ENCODE results near the gene ZBTB33. TPM values are rescaled to one million over a fixed set of nuclear protein-coding genes. Genes with fewer than 3 reads are reported as not detected.

ZBTB33 gene
- polyA plus RNA-seq, 6 donors from 2014 or later, result 12.0 to 24.1 (median 15.9) TPM

DNA sequence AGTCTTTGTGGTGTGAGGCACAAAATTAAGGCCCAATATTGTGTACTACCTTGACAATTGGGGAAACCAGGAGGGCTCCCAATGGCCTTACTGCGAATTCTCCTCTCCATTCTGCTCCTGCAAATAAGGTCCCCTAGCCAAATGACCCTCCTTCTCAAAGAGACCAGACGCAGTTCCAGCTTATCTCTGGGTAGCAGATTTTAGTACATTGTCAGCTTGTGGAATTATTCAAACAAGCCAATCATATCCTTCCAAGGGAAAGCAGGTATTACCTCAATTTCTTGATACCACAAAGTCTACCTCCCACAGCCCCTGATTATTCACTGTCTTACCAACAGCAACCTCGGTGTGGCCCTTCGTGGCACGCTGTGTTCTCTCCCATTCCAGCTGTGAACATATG is 7.8 kb upstream of the ZBTB33 start:
- no peak overlapping the region for H3K27ac Mint-ChIP-seq
- peaks cover 11 to 21% (median 17%) of the 10 kb centered on the region in 3 donors for H3K4me1 Mint-ChIP-seq
- H3K9me3 Mint-ChIP-seq, result peaks cover 0 to 2% (median 0%) of the 10 kb centered on the region in 7 donors
- peak overlapping the region in 1 of 8 donors; percentile 57 for H3K4me3 Mint-ChIP-seq
- peaks cover 0 to 12% of the 10 kb centered on the region in 2 donors for H3K36me3 Mint-ChIP-seq
- ATAC-seq (ENCODE audit: low read depth in 2 of 2) (no peak), DNase-seq (no peak)
- peaks cover 0 to 18% (median 0%) of the 10 kb centered on the region in 3 donors for H3K27me3 Mint-ChIP-seq

DNA sequence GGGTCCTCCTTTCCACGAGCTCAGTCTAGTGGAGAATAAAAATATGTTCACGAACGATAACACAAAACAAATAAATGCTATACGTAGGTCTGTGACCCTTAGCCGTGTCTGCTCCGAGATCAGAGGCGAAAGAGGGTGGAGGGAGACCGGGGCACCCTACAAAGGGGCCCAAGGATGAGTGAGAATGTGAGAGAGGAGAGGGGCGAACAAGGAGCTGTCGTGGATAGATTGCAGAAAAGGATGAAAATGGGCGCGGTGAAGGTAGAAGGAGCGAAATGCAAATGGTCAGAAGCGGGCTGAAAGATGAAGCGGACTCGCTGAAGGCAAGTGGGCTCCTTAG is 6.2 kb upstream of the ZBTB33 start:
- Mint-ChIP-seq H3K27ac (peak overlapping the region; percentile 44 to 96 (median 94)), H3K4me3 (peak overlapping the region; percentile 87 to 99 (median 95)), H3K36me3 (peaks cover 0 to under 1% of the 10 kb centered on the region in 2 donors), H3K9me3 (peaks cover 0 to 2% (median 0%) of the 10 kb centered on the region in 7 donors), H3K27me3 (peaks cover 0 to 11% (median 0%) of the 10 kb centered on the region in 3 donors), H3K4me1 (peaks cover 11 to 18% (median 17%) of the 10 kb centered on the region in 3 donors)
- no peak for ATAC-seq (ENCODE audit: low read depth in 2 of 2)
- no peak for DNase-seq

DNA sequence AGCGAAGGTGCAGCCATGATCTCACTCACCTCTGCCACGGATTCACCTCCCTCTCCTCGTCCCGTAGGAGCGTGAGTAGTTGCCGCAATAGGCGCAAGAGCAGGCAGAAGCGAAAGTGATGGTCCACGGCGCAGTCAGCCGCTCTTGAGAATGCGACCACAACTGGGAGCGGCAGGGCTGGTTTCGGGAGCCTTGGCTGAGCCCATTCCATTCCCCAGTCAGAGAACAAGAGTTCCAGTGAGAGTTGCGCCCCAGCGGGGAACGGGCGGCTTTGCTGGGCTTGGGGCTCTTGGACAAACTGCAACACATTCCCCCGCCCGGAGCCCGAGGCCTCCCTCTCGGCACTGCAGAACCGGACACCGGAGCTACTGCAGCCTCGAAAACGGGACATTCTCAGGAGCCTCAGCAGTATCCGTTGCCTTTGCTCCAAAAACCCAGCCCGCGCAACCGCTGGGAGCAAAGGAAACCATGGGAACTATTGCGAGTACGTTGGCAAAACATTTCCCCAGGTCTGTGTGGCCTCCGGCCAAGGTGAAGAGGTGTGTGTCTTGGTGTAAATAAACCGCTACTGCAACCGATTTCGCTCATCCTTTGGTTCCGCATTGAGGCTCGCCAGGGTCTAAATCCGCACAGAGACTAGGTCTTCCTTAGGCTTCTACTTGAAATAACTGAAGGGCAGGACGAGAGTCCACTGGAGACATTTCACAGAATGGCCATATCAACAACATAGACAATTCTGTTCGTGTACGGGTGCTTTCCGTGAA is 5.7 kb upstream of the ZBTB33 start:
- peak overlapping the region; percentile 21 to 96 (median 94) for H3K27ac Mint-ChIP-seq
- H3K4me1 Mint-ChIP-seq, result peaks cover 11 to 18% (median 17%) of the 10 kb centered on the region in 3 donors
- ATAC-seq (ENCODE audit: low read depth in 2 of 2) (peak; percentile 88 to 89), DNase-seq (peak; percentile 45)
- H3K36me3 Mint-ChIP-seq, result no peaks in the 10 kb centered on the region
- H3K27me3 Mint-ChIP-seq, result peaks cover 0 to 11% (median 0%) of the 10 kb centered on the region in 3 donors
- H3K9me3 Mint-ChIP-seq, result peaks cover 0 to 2% (median 0%) of the 10 kb centered on the region in 7 donors
- peak overlapping the region; percentile 87 to 99 (median 95) for H3K4me3 Mint-ChIP-seq

DNA sequence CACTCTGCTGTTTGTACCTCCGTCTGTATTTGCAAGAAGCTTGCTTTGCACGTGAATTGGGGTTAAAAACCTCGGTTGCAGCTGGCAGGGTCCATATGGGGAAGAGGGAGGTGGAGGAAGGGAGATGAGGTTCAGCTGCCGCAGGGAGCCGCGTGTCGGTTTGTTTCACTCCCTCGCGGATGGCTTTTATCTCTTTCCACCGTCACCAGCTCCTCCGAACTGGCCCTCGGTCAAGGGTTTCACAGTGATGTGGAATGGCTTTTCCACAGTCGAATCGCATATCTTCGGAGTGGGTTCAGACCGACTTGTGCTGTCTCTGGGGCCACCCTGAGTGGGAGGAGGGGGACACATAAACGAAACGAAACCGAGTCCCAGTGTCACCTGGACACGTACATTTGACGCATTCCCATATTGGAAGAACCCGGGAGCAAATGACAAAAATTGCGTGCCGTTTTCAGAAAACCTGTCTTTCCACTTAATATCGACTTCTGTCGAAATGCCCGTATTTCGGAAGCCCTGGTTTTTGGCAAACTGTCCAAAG is 929 bp downstream of the ZBTB33 start:
- H3K27ac Mint-ChIP-seq, result peak overlapping the region in 5 of 6 donors; percentile 59 to 97 (median 95)
- ATAC-seq (ENCODE audit: low read depth in 2 of 2) (peak; percentile 3 to 4), DNase-seq (peak; percentile 17)
- H3K4me3 Mint-ChIP-seq, result peak overlapping the region; percentile 88 to 98 (median 96)
- peaks cover 0 to 6% (median 0%) of the 10 kb centered on the region in 3 donors for H3K27me3 Mint-ChIP-seq
- H3K4me1 Mint-ChIP-seq, result peaks cover 7 to 11% (median 11%) of the 10 kb centered on the region in 3 donors
- peaks cover 5 to 15% of the 10 kb centered on the region in 2 donors for H3K36me3 Mint-ChIP-seq
- no peaks in the 10 kb centered on the region for H3K9me3 Mint-ChIP-seq

DNA sequence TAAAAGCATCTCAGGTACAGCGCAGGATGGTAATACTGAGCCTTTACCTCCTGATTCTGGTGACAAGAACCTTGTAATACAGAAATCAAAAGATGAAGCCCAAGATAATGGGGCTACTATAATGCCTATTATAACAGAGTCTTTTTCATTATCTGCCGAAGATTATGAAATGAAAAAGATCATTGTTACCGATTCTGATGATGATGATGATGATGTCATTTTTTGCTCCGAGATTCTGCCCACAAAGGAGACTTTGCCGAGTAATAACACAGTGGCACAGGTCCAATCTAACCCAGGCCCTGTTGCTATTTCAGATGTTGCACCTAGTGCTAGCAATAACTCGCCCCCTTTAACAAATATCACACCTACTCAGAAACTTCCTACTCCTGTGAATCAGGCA is 3.2 kb downstream of the ZBTB33 start:
- Mint-ChIP-seq H3K4me3 (peak overlapping the region in 1 of 8 donors; percentile 67), H3K4me1 (peaks cover 10 to 11% (median 11%) of the 10 kb centered on the region in 3 donors), H3K36me3 (peaks cover 10 to 15% of the 10 kb centered on the region in 2 donors)

DNA sequence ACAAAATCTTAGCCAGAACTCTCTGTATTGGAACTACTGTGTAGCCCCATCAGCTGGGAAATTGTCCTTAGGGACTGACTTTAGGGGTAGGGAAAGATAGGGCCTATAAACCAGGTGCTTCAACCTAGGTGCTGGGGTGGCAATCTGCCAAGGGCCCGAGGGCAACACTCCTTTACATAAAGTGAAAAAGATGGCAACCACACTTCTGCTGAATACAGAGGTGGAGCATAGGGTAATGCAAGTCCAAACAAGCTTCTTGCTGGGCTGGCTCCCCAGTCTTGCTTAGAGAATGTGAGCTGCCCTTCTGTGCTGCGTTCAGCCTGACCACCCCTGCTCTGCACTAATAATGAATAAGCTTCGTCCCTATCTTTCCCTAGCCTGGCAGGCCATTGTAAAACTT is 9.8 kb downstream of the ZBTB33 start:
- ATAC-seq (ENCODE audit: low read depth in 2 of 2), result no peak
- Mint-ChIP-seq H3K4me3 (no peak overlapping the region), H3K36me3 (peaks cover 0 to 6% of the 10 kb centered on the region in 2 donors), H3K9me3 (no peaks in the 10 kb centered on the region), H3K4me1 (peaks cover 8 to 24% (median 11%) of the 10 kb centered on the region in 3 donors), H3K27ac (no peak overlapping the region), H3K27me3 (no peaks in the 10 kb centered on the region)
- no peak for DNase-seq

More for the DNA sequence above, 3.2 kb downstream of the ZBTB33 start:
- Mint-ChIP-seq H3K27me3 (no peaks in the 10 kb centered on the region), H3K27ac (no peak overlapping the region), H3K9me3 (no peaks in the 10 kb centered on the region)
- ATAC-seq (ENCODE audit: low read depth in 2 of 2), result no peak
- DNase-seq, result no peak

DNA sequence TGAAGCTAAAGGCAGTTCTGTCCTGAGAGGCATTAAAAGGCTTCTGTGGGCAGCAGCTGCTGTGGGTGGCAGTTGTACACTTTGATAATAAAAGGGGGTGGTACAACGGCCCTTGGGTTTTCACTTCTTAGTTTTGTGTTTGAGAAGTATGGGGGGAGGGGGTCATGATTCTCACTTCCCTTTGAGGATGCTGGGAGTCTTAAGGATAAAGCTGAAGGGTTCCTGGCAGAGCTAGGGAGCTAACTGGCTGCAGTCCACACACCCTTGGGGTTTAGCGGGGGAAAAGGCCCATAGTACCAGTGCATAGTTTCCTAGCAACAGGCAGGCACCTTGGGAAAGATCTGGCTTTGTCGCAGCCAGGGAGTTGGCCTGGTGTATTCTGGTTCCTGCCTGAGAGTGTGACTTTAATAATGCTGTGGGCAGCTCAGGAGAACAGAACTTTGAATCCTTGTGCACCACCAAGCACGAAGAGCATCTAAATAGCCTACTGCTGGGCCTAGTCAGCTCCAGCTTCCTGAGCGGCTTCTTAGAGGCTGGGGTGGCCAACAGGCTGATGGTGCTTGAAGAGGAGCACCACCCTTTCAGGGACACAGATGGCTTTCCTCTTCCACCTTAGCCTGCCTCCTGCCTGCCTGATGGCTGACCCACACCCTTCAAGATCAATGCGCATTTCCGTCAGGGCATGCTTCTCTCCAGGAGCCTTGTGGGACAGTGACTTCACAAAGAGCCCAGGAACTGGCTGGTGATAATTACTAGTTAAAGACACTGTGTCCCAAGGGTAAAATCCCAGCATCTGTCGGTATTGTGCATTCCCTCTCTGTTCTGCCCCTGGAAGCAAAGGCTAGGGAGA is 12.5 kb downstream of the ZBTB33 start:
- peaks cover 0 to 4% (median 0%) of the 10 kb centered on the region in 7 donors for H3K9me3 Mint-ChIP-seq
- DNase-seq (peak; percentile 6), ATAC-seq (ENCODE audit: low read depth in 2 of 2) (peak; percentile 18 to 47)
- peaks cover 0 to 3% of the 10 kb centered on the region in 2 donors for H3K36me3 Mint-ChIP-seq
- H3K4me3 Mint-ChIP-seq, result peak overlapping the region in 3 of 8 donors; percentile 1 to 45 (median 35)
- peak overlapping the region in 4 of 6 donors; percentile 68 to 89 (median 78) for H3K27ac Mint-ChIP-seq
- peaks cover 8 to 21% (median 11%) of the 10 kb centered on the region in 3 donors for H3K4me1 Mint-ChIP-seq
- no peaks in the 10 kb centered on the region for H3K27me3 Mint-ChIP-seq

DNA sequence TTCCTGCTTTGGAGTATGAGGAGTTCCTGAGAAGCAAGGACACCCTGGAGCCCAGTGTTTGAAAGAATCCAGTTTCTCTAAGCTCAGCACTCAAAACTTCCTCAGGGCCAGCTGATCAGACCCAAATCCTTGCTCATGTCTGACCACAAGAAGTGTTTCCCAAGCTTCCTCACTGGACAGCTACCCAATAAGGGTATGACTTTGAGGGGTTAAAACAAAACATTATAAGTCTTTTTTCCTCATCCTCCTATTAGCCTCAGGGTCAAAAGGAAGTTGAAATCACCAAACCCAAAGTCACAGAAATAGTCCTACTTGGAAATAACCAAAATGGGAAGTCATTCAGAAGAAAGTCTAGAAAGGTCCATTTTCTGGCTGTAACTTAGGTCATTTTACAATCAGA is 13.7 kb downstream of the ZBTB33 start:
- Mint-ChIP-seq H3K36me3 (no peaks in the 10 kb centered on the region), H3K27me3 (no peaks in the 10 kb centered on the region), H3K4me1 (peaks cover 8 to 25% (median 11%) of the 10 kb centered on the region in 3 donors), H3K27ac (peak overlapping the region in 1 of 6 donors; percentile 33), H3K9me3 (peaks cover 0 to 4% (median 0%) of the 10 kb centered on the region in 7 donors), H3K4me3 (no peak overlapping the region)
- DNase-seq (no peak), ATAC-seq (ENCODE audit: low read depth in 2 of 2) (no peak)

DNA sequence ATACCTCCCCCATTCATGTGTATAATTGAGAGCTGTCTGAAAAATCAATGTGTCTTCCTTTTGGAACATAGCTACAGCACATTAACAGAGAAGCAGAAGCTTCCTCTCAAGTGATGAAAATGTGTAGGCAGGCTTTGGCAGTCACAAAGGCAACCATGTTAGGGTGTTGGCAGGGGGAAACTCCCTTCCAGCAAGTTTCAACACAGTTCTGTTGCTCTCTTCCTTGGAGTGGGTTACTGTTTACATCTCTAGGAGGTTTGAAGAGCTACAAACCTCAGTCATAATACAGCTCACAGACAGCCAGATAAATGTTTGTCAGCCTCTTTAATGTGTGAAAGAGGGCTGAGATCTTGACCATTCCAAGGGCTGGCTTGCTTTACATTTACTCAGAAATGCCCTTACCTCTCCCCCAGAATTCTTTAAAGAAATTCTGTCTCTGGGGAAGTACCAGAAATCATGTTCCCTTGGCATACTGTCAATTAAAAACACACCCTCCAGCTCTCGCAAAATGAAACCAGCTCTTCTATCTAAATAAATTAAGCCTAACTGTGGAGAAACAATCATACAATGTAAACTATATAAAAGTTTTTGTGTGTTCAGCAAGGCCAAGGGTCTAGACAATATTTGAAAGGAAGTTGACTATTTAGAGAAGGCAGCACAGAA is 18.9 kb downstream of the ZBTB33 start:
- Mint-ChIP-seq H3K27me3 (no peaks in the 10 kb centered on the region), H3K4me1 (peaks cover 0 to 6% (median 0%) of the 10 kb centered on the region in 3 donors), H3K36me3 (no peaks in the 10 kb centered on the region), H3K4me3 (no peak overlapping the region), H3K9me3 (peaks cover 0 to 4% (median 0%) of the 10 kb centered on the region in 7 donors), H3K27ac (peak overlapping the region in 2 of 6 donors; percentile 15 to 66)
- ATAC-seq (ENCODE audit: low read depth in 2 of 2), result peak; percentile 72 to 86
- DNase-seq, result peak; percentile 8

DNA sequence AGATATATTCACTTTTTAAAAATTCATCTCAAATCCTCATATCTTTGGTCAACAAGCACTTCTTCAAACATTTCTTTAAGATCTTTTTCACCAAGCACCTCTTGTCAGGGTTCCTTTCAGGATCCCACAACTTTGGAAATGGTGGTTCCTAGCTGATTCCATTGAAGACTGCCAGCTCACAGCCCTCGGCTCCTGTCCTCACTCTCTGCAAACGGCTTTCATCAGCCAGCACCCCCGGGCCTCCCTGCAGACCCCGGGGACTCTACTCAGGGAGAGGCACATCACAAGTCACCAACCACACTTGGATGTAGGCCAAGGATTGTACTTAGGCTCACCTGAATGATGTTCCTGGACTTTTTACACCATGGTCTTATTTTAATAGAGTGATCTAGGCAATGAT is 20.0 kb downstream of the ZBTB33 start:
- peaks cover 0 to 6% (median 0%) of the 10 kb centered on the region in 3 donors for H3K4me1 Mint-ChIP-seq
- no peaks in the 10 kb centered on the region for H3K36me3 Mint-ChIP-seq
- H3K27ac Mint-ChIP-seq, result no peak overlapping the region
- H3K4me3 Mint-ChIP-seq, result no peak overlapping the region
- H3K27me3 Mint-ChIP-seq, result no peaks in the 10 kb centered on the region
- peaks cover 0 to 4% (median 0%) of the 10 kb centered on the region in 7 donors for H3K9me3 Mint-ChIP-seq
- DNase-seq, result no peak
- ATAC-seq (ENCODE audit: low read depth in 2 of 2), result no peak

DNA sequence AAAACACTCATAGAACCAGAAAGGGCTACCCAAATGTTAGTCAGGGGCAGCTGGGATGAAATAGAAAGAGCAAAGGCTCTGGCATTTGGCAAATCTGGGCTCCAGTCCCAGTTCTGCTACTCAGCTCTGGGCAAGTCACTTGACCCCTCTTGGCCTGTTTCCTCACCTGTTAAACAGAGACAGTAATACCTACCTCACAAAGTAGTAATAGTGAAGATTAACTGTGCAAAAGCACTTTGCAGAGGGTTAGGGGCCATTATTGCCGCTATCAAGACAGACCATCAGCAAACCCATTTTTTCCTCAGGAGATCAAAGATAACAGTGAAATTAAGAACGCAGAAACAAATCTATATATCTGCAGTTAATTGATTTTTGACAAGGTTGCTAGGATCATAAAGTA is 20.6 kb downstream of the ZBTB33 start:
- ATAC-seq (ENCODE audit: low read depth in 2 of 2) (no peak), DNase-seq (no peak)
- H3K4me3 Mint-ChIP-seq, result no peak overlapping the region
- H3K36me3 Mint-ChIP-seq, result no peaks in the 10 kb centered on the region
- H3K27ac Mint-ChIP-seq, result no peak overlapping the region
- H3K9me3 Mint-ChIP-seq, result peaks cover 0 to 4% (median 0%) of the 10 kb centered on the region in 7 donors
- no peaks in the 10 kb centered on the region for H3K27me3 Mint-ChIP-seq
- H3K4me1 Mint-ChIP-seq, result peaks cover 0 to 6% (median 0%) of the 10 kb centered on the region in 3 donors

DNA sequence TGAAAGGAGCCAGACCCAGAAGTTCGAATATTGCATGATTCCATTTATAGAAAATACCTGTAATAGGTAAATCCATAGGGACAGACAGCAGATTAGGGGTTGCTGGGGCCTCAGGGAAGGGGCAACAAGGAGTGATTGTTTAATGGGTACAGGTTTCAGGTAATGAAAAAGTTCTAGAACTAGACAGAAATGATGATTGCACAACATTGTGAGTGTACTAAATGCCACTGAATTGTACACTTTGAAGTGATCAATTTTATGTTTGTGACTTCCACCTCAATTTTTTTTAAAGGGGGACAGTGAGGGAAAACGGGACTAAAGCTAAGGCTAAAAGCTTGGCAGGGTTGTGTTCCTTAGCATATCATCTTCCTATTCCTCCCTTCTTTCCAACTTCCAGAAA is 23.5 kb downstream of the ZBTB33 start:
- Mint-ChIP-seq H3K27me3 (no peaks in the 10 kb centered on the region), H3K4me3 (no peak overlapping the region), H3K27ac (peak overlapping the region in 1 of 6 donors; percentile 63), H3K4me1 (peaks cover 0 to 4% (median 0%) of the 10 kb centered on the region in 3 donors), H3K9me3 (peaks cover 0 to 3% (median 0%) of the 10 kb centered on the region in 7 donors), H3K36me3 (no peaks in the 10 kb centered on the region)
- ATAC-seq (ENCODE audit: low read depth in 2 of 2) (no peak), DNase-seq (no peak)
